ENCODE data around the gene MAD1L1. TPM values are rescaled to one million over a fixed set of nuclear protein-coding genes. Genes with fewer than 3 reads are reported as not detected.
A peak's percentile ranks its signal among the peaks of the same experiment; 100 is the strongest.

MAD1L1 gene
- total RNA-seq, 3 donors from 2014 or later: 25.3 to 31.2 (median 26.2) TPM

DNA sequence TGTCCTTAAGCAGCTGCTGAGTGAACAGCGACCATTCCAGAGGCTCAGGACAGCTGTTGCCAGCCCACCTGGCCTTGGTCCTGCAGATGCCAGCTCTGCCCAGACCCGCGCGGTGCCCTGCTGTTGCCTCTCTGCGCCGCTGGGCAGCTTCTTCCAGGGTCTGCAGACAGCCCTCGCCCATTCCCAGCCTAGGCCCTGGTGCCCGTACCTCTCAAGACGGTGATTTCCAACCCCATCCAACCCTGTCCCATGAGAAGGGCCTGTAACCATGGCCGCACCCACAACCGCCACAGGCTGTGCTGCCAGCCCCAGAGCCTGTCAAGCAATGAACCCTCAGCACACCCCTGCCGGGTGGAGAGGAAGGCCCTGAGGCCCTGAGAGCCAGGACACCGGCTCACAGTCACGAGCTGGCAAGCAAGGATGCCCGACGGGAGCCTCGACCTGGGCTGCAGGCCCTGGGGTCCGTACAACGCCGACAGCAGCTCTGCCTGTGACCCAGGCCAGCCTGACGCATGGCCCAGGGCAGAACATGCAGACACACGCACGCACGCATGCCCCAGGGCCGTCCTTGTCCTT, 231.9 kb downstream of the MAD1L1 start:
- no peaks in the 10 kb centered on the region for H3K36me3 ChIP-seq (ENCODE audit: low read depth)
- no peaks in the 10 kb centered on the region for H3K9me3 ChIP-seq
- H3K4me1 ChIP-seq (ENCODE audit: low read depth): no peaks in the 10 kb centered on the region
- intact Hi-C loops (cut with DNase I, micrococcal nuclease): no loop called here
- TF ChIP-seq, protein P1, sequence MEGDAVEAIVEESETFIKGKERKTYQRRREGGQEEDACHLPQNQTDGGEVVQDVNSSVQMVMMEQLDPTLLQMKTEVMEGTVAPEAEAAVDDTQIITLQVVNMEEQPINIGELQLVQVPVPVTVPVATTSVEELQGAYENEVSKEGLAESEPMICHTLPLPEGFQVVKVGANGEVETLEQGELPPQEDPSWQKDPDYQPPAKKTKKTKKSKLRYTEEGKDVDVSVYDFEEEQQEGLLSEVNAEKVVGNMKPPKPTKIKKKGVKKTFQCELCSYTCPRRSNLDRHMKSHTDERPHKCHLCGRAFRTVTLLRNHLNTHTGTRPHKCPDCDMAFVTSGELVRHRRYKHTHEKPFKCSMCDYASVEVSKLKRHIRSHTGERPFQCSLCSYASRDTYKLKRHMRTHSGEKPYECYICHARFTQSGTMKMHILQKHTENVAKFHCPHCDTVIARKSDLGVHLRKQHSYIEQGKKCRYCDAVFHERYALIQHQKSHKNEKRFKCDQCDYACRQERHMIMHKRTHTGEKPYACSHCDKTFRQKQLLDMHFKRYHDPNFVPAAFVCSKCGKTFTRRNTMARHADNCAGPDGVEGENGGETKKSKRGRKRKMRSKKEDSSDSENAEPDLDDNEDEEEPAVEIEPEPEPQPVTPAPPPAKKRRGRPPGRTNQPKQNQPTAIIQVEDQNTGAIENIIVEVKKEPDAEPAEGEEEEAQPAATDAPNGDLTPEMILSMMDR (IDR thresholded peaks at IDR 0.05): no peak
- H3K4me3 ChIP-seq: no peak overlapping the region
- ATAC-seq (no peak), DNase-seq (peak in 2 of 3 donors; percentile 14 to 44)

DNA sequence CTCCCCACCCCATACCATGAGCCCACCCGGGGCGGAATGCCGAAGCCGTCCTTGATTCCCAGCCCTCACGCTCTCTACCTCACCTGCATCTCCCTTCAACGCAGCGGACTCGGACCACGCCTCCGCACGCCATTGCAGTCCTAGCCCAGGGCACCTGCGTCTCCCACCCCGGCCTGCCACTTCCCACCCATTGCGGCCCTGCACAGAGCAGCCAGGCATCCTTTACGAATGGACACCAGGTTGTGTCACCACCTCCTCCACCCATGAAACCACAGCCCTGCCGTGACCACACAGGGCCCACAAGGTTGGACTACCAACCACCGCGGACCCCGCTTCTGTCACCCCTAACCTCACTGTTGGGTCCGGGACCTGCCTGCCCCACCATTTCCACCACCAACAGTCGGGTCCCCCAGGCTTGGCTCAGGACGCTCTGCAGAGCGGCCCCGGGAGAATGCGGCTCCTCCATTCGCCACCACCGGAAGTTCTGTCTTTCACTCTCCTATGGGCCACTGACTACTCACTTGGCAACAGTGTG, 232.5 kb downstream of the MAD1L1 start:
- no peaks in the 10 kb centered on the region for H3K4me1 ChIP-seq (ENCODE audit: low read depth)
- no peak for ATAC-seq
- intact Hi-C loops (cut with DNase I, micrococcal nuclease): no loop called here
- TF ChIP-seq, protein P1 (IDR thresholded peaks at IDR 0.05): no peak
- peak in 1 of 3 donors; percentile 35 for DNase-seq
- no peak overlapping the region for H3K4me3 ChIP-seq
- H3K9me3 ChIP-seq: no peaks in the 10 kb centered on the region
- H3K36me3 ChIP-seq (ENCODE audit: low read depth): no peaks in the 10 kb centered on the region

DNA sequence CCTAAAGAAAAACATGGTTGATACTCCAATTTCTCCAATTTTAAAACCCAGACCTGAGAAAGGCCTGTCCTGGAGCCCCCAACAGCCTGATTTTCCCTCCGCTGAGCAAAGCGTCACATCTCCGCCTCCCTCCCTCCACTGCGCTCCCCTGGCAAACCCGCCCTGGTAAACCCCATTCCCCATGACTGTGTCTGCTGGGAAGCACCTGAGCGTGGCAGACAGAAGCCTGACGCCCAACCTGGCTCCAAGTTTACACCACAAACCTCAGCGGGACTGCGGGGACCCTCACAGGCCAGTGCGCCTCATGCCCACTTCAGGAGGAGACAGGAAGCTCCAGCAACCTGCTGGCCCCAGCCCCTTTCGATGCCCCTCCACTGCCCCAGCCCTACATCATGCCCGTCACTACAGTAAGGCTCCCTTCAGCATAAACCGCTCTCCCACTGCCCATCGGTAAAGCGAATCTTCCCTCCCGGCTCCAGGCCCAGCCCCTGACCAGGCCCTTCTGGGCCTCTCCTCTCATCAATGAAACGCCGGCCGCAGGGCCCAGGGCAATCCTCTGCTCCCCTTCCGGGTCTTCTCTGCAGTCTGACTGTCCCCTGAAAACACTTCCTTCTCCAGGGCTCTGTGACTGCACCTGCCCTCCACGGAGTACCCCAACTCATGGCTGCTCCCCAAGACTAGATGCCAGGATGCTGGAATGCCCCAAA, 233.3 kb downstream of the MAD1L1 start:
- no peaks in the 10 kb centered on the region for H3K36me3 ChIP-seq (ENCODE audit: low read depth)
- TF ChIP-seq, protein P1 (IDR thresholded peaks at IDR 0.05): no peak

GRCh38 chr7:1998146-1998545, 234.6 kb downstream of the MAD1L1 start:
- ATAC-seq: no peak
- Histone ChIP-seq H3K4me1 (ENCODE audit: low read depth) (no peaks in the 10 kb centered on the region), H3K4me3 (no peak overlapping the region), H3K36me3 (ENCODE audit: low read depth) (no peaks in the 10 kb centered on the region), H3K9me3 (no peaks in the 10 kb centered on the region)
- TF ChIP-seq, protein P1 (IDR thresholded peaks at IDR 0.05): no peak
- peak in 1 of 3 donors; percentile 36 for DNase-seq
- intact Hi-C loops (cut with DNase I, micrococcal nuclease): no loop called here

More for the DNA sequence above, 233.3 kb downstream of the MAD1L1 start:
- no peak for ATAC-seq
- DNase-seq: peak in 1 of 3 donors; percentile 32
- Histone ChIP-seq H3K4me3 (no peak overlapping the region), H3K4me1 (ENCODE audit: low read depth) (no peaks in the 10 kb centered on the region), H3K9me3 (no peaks in the 10 kb centered on the region)
- intact Hi-C loops (cut with DNase I, micrococcal nuclease): no loop called here

DNA sequence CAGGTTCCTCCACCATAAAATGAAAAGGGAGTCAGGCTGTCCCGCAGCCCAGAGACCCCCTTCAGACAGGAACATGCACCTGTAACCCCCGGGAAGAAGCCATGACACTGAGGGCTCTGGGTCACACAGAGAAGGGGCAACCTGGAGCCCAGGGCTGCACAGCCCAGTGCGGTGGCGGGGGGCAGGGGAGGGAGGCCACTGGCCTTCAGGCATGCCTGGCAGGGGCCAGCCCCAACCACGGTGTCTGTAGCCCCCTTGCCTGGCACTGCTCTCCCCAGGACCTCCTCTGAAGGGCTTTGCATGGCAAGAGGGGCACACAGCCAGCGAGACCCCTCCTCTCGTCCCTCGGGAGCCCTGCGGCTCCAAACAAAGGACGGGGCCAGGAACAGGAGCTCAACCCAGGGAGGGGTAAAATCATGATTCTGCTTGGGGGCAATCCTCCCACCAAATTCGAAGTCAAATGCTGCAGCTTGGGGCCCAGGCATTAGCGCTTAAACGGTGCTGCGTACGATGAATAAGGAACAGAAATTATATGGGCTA, 235.1 kb downstream of the MAD1L1 start:
- no peaks in the 10 kb centered on the region for H3K4me1 ChIP-seq (ENCODE audit: low read depth)
- no peak for ATAC-seq
- no peaks in the 10 kb centered on the region for H3K9me3 ChIP-seq
- H3K36me3 ChIP-seq (ENCODE audit: low read depth): no peaks in the 10 kb centered on the region
- no peak overlapping the region for H3K4me3 ChIP-seq
- intact Hi-C loops (cut with DNase I, micrococcal nuclease): no loop called here
- DNase-seq: no peak
- TF ChIP-seq, protein P1 (IDR thresholded peaks at IDR 0.05): no peak
